Activated gamma-delta T cell treated with anti-CD3 and anti-CD28 coated beads, Interleukin-2, amount 50 U/mL, for 16 hours (primary cell): ENCODE measurements around the gene ALPP.
"Not testable (repeated sequence)": the region's sequence is repeated elsewhere in the genome, so short reads cannot be mapped to it uniquely, and the experiment has no call there.

Source experiments
- DNase-seq: peaks from one replicate; pipeline ENCODE4 v3.0.0-alpha.2; 2020; ENCODE audit warnings: low read depth

ALPP gene

GRCh38 chr2:232363784-232364615, 14.6 kb upstream of the ALPP start:
- DNase-seq: no peak

DNA sequence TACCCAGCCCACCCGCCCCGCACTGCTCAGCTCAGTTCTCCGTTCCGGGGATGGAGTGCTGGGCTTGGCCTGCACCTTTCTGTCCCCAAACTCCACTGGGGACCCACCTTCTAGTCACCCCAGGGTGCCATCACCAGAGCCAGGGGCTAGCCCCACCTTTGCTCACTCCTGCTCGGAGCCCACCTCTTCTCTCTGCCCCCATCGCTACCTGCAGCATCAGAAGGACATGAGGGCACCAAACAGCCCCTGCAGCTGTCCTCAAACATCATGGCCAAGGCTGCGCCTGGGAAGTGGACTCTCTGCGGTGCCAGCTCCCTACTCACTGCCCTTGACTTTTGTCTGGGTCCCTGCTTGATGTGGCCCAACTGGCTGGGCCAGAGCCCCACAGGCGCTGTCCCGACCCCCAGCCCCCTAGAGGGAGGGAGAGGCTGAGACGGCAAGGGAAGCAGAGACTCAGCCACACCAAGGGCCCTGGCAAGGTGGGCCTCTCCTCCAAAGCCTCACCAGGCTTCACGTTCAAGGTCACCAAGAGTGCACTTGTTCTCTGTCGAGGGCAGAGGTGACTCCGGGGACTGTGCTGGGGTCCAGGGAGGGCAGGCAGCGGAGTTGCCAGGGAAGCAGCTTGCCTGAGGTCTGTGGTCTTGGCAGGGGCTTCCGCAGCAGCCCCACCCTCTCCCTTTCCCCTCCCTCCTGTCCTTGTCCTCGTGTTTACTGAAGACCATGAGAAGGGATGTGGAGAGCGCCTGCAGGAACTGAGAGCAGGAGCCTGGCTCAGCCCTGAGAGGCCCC, 13.6 kb upstream of the ALPP start:
- not testable (repeated sequence) for DNase-seq

DNA sequence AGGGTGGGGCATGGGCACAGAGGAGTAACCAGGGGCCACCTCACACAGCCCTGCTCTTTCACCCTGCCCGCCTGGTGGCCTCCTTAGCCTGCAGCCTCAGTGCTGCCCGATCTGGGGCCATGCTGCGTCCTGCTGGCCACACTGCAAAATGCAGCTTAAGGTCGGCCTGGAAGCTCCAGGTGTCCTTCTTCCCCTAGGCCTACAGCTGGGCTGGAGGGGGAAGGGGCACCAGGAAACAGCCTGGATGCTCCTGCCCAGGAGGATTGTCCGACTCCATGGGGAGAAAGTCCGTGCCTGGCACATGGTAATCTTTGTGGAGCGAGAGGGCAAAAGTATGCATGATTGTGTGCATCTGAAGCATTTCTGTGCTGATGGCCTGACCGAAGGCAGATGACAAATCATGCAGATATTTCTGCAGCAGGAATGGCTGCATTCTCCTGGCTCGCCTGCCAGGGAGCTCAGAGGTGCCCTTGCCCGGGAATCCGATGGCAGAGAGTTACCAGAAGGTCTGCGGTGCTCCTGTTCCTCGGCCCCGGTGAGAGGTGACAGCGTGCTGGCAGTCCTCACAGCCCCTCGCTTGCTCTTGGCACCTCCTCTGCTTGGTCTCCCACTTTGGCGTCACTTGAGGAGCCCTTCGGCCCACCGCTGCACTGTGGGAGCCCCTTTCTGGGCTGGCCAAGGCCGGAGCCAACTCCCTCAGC, 12.8 kb upstream of the ALPP start:
- no peak for DNase-seq

DNA sequence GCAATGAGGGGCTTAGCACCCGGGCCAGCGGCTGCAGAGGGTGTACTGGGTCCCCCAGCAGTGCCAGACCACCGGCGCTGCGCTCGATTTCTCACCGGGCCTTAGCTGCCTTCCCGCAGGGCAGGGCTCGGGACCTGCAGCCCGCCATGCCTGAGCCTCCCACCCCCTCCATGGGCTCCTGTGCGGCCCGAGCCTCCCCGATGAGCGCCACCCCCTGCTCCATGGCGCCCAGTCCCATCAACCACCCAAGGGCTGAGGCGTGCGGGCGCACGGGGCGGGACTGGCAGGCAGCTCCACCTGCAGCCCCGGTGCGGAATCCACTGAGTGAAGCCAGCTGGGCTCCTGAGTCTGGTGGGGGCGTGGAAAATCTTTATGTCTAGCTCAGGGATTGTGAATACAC, 12.1 kb upstream of the ALPP start:
- not testable (repeated sequence) for DNase-seq

DNA sequence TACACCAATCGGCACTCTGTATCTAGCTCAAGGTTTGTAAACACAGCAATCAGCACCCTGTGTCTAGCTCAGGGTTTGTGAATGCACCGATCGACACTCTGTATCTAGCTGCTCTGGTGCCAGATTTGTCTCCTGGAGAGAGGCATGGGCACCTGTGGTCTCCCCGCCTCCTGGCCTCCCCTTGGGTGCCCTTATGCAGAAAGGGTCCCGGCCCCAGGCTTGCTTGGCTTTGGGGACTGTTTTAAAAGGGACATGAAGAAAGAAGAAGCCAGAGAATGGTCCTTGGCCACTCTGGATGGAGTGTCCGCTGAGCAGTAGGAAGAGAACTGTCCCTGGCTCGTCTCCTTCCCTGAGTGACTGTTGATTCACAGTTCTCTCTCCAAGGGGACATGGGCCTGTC, 11.5 kb upstream of the ALPP start:
- no peak for DNase-seq

DNA sequence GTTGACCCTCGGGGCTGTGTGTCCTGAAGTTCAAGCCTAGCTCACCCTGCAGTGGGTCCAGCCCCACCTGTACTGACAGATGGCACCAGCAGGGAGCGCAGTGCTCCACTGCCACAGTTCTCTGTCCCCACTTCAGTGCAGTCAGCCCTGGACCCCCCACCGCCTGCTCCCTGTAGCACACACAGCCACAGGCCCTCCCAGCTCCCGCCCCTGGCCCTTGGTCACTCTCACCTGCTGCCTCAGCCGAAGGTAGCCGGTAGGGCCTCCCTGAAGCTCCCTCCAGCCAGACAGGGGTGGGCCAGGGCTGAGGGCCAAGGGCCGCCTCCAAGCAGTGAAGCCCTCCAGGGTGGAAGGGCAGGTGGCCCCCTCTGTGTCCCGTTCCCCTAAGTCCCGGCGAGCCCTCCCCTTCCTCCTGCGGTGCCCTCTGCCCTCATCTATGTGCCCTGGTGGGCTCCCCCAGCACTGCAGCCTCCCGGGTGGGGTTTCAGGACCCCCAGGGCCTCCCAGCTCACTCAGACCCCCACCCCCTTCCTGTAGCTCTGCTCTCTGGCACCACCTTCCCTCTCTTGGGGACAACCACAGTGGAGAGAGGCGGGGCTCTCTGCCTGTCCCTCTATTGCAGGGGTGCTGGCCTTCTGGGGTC, 10.8 kb upstream of the ALPP start:
- DNase-seq: no peak

- no peak for DNase-seq
These were observed 10.2 kb upstream of the ALPP start for GRCh38 chr2:232368311-232368731.

- DNase-seq: no peak
These were observed 9.2 kb upstream of the ALPP start for GRCh38 chr2:232369126-232369951.

GRCh38 chr2:232370007-232370406, 8.5 kb upstream of the ALPP start:
- DNase-seq: not testable (repeated sequence)

GRCh38 chr2:232372231-232373208, 6.0 kb upstream of the ALPP start:
- DNase-seq: no peak

DNA sequence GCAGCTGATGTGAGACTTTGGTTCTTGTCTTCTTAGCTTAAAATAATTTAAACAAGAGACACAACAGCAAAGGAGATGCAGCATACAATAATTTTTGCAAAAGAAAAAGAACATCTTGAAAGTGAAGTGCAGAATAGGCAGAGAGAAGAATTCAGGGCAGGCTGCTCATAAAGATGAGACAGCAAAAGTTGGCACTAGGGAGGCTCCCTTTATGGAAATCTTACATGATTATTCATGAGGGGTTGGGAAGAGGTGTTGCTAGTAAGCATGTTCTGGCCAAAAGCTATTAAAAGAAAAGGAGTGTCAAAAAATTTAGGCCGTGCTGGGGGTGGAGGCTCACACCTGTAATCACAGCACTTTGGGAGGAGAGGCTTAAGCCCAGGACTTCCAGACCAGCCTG, 4.2 kb upstream of the ALPP start:
- DNase-seq: no peak

DNA sequence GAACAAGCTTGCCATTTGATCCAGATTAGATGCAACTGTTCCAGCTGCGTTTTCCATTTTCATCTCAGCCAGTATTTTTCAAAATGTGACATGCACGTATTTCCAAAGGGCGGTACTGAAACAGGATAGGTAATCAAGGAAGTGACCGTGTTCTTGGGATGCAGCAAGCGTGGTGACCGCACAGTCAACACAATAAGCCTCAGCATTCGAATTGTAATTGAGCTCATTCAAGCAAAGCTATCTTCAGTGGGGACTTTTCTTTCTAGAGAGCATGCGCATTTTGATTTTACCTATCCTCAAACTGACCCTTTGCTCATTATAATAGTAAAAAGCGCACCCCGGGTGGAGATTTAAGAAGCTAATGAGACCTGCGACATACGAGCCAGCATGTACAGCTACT, 3.4 kb upstream of the ALPP start:
- DNase-seq: no peak

DNA sequence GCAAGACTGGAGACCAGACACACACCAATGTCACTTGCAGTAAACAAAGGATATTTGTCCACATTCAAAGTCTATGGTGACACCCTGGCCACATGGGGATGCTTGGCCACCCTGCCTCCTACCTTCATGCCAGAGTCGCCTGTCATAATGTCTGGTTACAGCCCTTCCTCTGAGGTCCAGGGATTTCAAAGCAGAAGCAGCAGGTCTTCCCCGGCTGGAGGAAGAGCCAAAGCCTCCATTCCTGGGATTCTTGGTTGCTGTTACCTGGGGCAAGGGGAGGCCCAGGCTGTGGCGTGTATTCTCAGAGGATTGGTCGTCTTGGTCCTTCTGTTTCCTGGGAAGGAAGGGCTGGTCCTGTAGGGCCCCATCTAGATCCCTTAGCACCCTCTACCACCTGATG, 2.3 kb upstream of the ALPP start:
- DNase-seq: no peak

DNA sequence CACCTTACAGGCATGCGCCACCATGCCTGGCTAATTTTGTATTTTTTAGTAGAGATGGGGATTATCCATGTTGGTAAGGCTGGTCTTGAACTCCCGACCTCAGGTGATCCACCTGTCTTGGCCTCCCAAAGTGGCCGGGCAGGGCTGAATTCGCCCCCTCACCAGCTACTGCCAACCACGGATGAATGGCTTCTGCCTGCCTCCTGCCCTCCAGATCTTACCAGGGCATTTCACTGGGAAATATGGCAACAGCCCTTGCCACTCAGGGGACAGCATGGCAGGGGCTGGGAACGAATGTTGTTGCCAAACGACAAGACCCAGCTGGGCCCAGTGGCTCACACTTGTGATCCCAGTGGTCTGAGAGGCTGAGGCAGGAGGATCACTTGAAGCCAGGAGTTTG, 1.8 kb upstream of the ALPP start:
- no peak for DNase-seq

- no peak for DNase-seq
These were observed 1.2 kb upstream of the ALPP start for GRCh38 chr2:232377319-232377718.

DNA sequence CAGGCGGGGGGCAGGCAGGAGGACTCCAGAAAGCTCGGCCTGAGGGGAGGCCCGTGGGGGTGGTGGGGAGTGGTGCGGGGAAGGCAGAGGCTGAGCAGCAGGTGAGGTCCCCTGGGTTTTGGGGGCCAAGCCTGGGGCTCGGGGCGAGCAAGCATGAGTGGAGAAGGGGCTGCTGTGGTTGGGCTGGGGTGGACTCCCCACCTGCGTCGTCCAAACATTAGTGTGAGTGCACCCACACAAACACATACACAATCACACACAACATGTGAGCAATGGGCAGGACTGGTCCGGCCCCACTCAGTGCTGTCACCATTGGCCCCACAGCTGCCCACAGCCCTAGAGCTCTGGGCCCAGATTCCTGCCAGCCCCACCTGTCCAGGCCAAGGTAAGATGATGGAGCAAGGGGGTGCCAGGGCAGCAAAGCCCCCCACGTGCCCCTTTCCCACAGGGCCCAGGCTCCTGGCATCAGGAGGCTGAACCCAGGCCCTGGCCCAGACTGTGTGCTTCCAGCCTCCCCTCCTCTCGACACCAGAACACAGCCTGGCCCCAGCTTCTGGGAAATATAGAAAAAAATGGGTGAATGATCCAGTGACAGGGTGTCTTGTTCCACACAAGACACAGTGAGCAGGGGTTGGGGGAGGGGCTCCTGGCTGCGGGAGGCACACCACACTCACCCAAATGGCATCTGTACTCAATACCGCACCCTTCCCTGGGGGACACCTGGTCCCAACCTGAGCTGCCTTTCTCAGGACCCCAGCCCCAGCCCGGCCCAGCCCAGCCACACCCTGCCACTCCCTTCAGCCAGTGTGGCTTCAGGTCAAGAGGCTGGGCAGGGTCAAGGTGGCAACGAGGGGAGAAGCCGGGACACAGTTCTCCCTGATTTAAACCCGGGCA, 463 bp upstream of the ALPP start:
- no peak for DNase-seq

DNA sequence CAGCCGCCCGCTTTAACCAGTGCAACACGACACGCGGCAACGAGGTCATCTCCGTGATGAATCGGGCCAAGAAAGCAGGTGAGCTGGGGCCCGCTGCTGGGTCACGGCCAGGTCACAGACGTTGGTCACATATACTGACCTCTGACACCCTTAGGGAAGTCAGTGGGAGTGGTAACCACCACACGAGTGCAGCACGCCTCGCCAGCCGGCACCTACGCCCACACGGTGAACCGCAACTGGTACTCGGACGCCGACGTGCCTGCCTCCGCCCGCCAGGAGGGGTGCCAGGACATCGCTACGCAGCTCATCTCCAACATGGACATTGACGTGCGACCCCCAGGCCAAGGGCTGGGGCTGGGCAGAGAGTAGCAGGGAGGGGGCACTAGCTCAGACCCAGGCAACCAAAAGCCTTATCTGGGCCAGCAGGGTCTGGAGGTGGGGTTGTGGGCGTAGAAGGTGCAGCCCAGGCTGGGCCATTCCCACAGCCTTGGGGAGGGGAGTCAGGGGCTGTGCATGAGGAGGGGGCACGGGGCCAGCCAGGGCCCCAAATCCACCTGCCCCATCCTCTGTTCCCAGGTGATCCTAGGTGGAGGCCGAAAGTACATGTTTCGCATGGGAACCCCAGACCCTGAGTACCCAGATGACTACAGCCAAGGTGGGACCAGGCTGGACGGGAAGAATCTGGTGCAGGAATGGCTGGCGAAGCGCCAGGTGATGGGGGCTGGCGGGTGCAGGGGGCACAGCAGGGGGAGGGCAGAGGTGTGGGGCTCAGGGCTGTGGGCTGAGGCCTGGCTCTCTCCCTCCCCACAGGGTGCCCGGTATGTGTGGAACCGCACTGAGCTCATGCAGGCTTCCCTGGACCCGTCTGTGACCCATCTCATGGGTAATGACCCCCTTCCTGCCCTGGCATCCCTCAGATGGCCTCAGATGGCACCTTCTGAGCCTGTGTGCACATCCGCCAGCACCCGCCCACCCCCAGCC, 1.3 kb downstream of the ALPP start:
- not testable (repeated sequence) for DNase-seq
